OCI-M2 (cell line): ENCODE data around the gene WASHC4.
A peak's percentile ranks its signal among the peaks of the same experiment; 100 is the strongest.

Experiments used
- DNase-seq: peaks from one replicate; lab custom pipeline; 2025; ENCODE audit not compliant: unreplicated experiment; lab: John Stamatoyannopoulos, UW

WASHC4 gene

GRCh38 chr12:105107494-105108371 lies at the start of gene WASHC4:
TSS of gene WASHC4 (plus strand) at chr12:105107731. CDS start at chr12:105107801, 70 bp downstream.
- peak; percentile 33 for DNase-seq

- DNase-seq, result no peak
Measured at GRCh38 chr12:105060715-105061378, 46.7 kb upstream of the WASHC4 start.

GRCh38 chr12:105064564-105065178 lies 42.9 kb upstream of the WASHC4 start:
- no peak for DNase-seq

- DNase-seq, result no peak
Measured at GRCh38 chr12:105067511-105068031, 40.0 kb upstream of the WASHC4 start.

- no peak for DNase-seq
Measured at GRCh38 chr12:105069936-105070702, 37.4 kb upstream of the WASHC4 start.

GRCh38 chr12:105071981-105072380 lies 35.5 kb upstream of the WASHC4 start:
- DNase-seq, result no peak

- DNase-seq, result no peak
Measured at GRCh38 chr12:105072888-105073488, 34.5 kb upstream of the WASHC4 start.

GRCh38 chr12:105076098-105076497 lies 31.4 kb upstream of the WASHC4 start:
- DNase-seq, result no peak

- DNase-seq, result no peak
Measured at GRCh38 chr12:105076913-105077312, 30.6 kb upstream of the WASHC4 start.

- DNase-seq, result no peak
Measured at GRCh38 chr12:105077435-105077834, 30.1 kb upstream of the WASHC4 start.

- no peak for DNase-seq
Measured at GRCh38 chr12:105078712-105079570, 28.6 kb upstream of the WASHC4 start.

- DNase-seq, result no peak
Measured at GRCh38 chr12:105083031-105083430, 24.5 kb upstream of the WASHC4 start.

- no peak for DNase-seq
Measured at GRCh38 chr12:105083551-105084105, 23.9 kb upstream of the WASHC4 start.

- DNase-seq, result no peak
Measured at GRCh38 chr12:105084251-105085250, 23.0 kb upstream of the WASHC4 start, which contains the start of gene ALDH1L2. TSS of gene ALDH1L2 (minus strand) at chr12:105084458. CDS start at chr12:105084436, 22 bp downstream.

- no peak for DNase-seq
Measured at GRCh38 chr12:105085501-105085900, 22.0 kb upstream of the WASHC4 start.

GRCh38 chr12:105089817-105090216 lies 17.7 kb upstream of the WASHC4 start:
- no peak for DNase-seq

- DNase-seq, result no peak
Measured at GRCh38 chr12:105090361-105090760, 17.2 kb upstream of the WASHC4 start.
